GM12875 (cell line): ENCODE results near the gene CTNNA3.

Source experiments
- H3K4me3 ChIP-seq: one replicate; pipeline ENCODE4 v1.5.1; 2011; ENCODE audit warnings: low read depth, low read length, control low read depth
- TF ChIP-seq, protein P1 (sequence below): IDR thresholded peaks from 2 replicates; pipeline ENCODE4 v1.5.1; 2011; ENCODE audit warnings: low read depth, mild to moderate bottlenecking, control low read depth, inconsistent platforms, low read length, moderate library complexity, borderline replicate concordance; ENCODE audit not compliant: insufficient read depth

The CTNNA3 gene

GRCh38 chr10:67297637-67298181 is 398.3 kb downstream of the CTNNA3 start:
- TF ChIP-seq, protein P1, sequence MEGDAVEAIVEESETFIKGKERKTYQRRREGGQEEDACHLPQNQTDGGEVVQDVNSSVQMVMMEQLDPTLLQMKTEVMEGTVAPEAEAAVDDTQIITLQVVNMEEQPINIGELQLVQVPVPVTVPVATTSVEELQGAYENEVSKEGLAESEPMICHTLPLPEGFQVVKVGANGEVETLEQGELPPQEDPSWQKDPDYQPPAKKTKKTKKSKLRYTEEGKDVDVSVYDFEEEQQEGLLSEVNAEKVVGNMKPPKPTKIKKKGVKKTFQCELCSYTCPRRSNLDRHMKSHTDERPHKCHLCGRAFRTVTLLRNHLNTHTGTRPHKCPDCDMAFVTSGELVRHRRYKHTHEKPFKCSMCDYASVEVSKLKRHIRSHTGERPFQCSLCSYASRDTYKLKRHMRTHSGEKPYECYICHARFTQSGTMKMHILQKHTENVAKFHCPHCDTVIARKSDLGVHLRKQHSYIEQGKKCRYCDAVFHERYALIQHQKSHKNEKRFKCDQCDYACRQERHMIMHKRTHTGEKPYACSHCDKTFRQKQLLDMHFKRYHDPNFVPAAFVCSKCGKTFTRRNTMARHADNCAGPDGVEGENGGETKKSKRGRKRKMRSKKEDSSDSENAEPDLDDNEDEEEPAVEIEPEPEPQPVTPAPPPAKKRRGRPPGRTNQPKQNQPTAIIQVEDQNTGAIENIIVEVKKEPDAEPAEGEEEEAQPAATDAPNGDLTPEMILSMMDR = no peak
- H3K4me3 ChIP-seq = no peak overlapping the region

DNA sequence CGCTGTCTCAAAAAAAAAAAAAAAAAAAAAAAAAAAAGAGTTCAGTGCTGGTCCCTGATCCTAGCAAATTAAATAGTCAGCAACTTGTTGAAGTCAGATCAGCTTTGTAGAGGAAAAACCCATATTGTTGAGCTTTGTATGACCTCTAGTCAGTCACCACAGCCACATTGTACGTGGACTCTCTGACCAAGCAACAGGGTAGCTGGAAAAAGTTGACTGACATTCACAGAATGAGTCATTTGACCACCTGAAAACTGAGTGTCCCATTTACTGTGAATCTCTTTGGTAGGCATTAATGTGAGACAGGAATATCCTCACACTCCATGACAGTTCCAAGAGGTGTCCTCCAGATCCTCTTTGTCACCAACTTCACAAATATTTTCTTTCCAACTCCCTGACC is 399.1 kb downstream of the CTNNA3 start:
- H3K4me3 ChIP-seq = no peak overlapping the region
- TF ChIP-seq, protein P1 = no peak

DNA sequence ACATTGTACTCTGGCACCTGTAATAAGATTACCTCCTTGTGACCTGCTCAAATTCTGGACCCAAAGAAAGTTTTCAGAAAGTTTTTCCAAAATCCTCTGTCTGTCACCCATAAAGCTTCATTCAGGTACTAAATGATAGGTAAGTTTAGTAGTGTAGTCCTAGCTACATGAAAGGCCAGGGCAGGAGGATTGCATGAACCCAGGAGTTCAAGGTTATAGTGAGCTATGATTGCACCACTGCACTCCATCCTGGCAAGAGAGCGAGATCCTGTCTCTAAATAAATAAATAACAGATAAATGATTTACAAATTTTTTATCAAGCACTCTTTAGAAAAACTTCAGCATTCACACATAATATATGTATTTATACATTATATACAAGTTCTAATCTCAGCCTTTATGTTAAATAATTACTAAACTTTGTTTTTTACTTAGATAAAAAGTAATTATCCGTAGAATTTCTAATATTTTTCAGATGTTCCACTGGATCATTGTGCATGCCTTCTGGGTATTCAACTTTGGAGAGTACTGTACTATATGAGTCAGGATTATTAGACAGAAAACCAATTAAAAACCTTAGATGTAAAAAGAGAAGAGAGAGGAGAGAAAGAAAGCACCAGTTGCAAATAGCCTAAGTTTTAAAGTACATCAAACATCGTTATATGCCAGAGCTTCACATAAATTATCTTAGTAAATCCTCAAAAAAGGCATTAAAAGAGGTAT is 407.1 kb downstream of the CTNNA3 start:
- no peak overlapping the region for H3K4me3 ChIP-seq
- TF ChIP-seq, protein P1 = no peak

GRCh38 chr10:67284589-67284988 is 411.4 kb downstream of the CTNNA3 start:
- TF ChIP-seq, protein P1 = no peak
- H3K4me3 ChIP-seq = no peak overlapping the region

- TF ChIP-seq, protein P1 = no peak
Measured at GRCh38 chr10:67282871-67283270, 413.1 kb downstream of the CTNNA3 start.

DNA sequence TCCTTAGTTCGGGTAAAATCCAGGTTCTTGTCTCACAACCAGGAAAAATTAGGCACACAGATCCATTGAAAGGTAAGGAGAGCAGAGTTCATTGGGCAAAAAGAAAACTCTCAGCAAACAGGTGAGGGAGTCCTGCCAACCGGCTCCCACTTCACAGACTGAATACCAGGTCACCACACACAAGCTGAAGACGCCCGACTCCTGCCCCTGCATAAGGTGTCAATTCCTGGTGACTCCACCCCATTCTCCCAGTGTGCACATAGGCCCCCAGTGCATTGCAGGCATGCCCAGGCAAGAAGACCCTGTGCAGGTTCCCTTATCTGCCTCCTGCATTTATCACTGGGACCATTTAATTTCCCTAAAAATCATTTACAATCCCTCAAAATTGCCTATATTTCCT is 415.6 kb downstream of the CTNNA3 start:
- TF ChIP-seq, protein P1 = no peak
- H3K4me3 ChIP-seq = no peak overlapping the region

More at GRCh38 chr10:67282871-67283270, 413.1 kb downstream of the CTNNA3 start:
- H3K4me3 ChIP-seq = no peak overlapping the region

DNA sequence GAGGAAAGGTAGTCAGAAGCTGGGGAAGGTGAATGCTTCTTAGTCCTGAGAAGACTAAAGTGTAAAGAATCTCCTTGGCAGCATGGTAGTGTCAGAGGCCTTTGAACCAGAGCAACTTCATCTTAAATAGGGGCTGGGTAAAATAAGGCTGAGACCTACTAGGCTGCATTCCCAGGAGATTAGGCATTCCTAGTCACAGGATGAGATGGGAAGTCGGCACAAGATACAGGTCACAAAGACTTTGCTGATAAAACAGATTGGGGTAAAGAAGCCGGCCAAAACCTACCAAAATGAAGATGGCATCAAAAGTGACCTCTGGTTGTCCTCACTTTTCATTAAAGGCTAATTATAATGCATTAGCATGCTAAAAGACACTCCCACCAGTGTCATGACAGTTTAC is 418.6 kb downstream of the CTNNA3 start:
- H3K4me3 ChIP-seq = no peak overlapping the region
- TF ChIP-seq, protein P1 = no peak
